Measurements from ENCODE around the gene KIAA1328.

DNA sequence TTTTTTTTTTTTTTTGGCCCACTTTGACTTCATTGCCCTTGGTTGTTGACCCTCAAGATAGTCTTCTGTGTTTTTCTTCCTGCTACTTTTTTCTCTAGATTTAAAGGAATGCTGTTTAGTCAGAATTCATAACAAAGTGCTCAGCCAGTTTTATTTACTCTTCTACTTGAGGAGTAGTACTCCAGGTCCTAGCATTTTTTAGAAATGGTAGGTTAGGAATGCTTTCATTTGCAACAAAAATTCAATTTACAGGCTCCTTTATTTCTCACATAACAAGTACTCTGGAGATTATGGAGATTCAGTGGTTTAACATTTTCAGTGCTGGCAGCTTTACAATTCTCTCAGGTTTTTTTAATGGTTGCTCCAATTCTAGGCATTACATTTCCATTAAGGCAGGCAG lies 58.2 kb downstream of the KIAA1328 start:
- TF ChIP-seq CTCF (conservative IDR thresholded peaks at IDR 0.05 in 1 of 2, IDR thresholded peaks at IDR 0.05 in 1 of 2; ENCODE audit: extremely low read depth in 1 of 2, insufficient read depth in 1 of 2, low read depth in 1 of 2, low read length in 2 of 2) (no peak), EZH2 (IDR thresholded peaks at IDR 0.05; ENCODE audit: borderline replicate concordance, low read length) (no peak)

Measured in mammary epithelial cell (primary cell).